Pancreas (tissue), 10 donors: Measurements from ENCODE around the gene PRKAB2. TPM values are rescaled to one million over a fixed set of nuclear protein-coding genes. Genes with fewer than 3 reads are reported as not detected.

Source experiments
- ATAC-seq, 4 donors: fragments of 200-7000 bp; cut with Tn5 transposase; one replicate each; pipeline versions ENCODE4 v1.8.0 to v1.9.1; 2020; ENCODE audit warnings: mild to moderate bottlenecking in 4 of 4, moderate library complexity in 4 of 4
- DNase-seq, 6 donors: peaks; one replicate each; pipeline ENCODE4 v3.0.0-alpha.2; 2020
- FAIRE-seq: peaks from 2 replicates; lab custom pipeline; 2012; peaks lifted over from hg19 to GRCh38; lab: Jason Lieb, UNC
- H3K27ac ChIP-seq, 4 donors: fragments of 200-600 bp; sonication (generic); 1 replicate in 3 of 4; 2 replicates in 1 of 4; pipeline versions ENCODE4 v1.5.0 to v1.8.0; 2020
- H3K27me3 ChIP-seq, 4 donors: fragments of 200-600 bp; one replicate each; pipeline ENCODE4 v1.8.0; 2021
- H3K36me3 ChIP-seq, 3 donors: fragments of 200-600 bp; sonication (generic) in 1 of 3; one replicate each; pipeline versions ENCODE4 v1.5.0 to v1.8.0; 2020 to 2021
- H3K4me1 ChIP-seq, 3 donors: fragments of 200-600 bp; one replicate each; pipeline ENCODE4 v1.8.0; 2021
- H3K4me3 ChIP-seq, 4 donors: fragments of 200-600 bp; sonication (generic) in 2 of 4; one replicate each; pipeline versions ENCODE4 v1.5.0 to v1.8.0; 2020 to 2021
- H3K9me3 ChIP-seq, 4 donors: fragments of 200-600 bp; one replicate each; pipeline ENCODE4 v1.8.0; 2021
- WGBS, 2 donors: extraction: QIAGEN DNeasy Blood & Tissue Kit; methylation state at CpG; one replicate each; pipeline ENCODE4 v1.1.7; 2013; 5-methylcytosine and 5-hydroxymethylcytosine counted together
- intact Hi-C, 3 donors: fragments of 100-400 bp; cut with DNase I; formaldehyde crosslinking; loops; one replicate each; pipeline versions ENCODE4 v1.11.1 to v1.14.2; 2022
- polyA plus RNA-seq, 2 donors: library from polyadenylated mRNA; stranded (reverse); fragments of 200-250 nt; gene quantifications; one replicate each; pipeline ENCODE4 v1.2.3, GENCODE V29; 2013
- total RNA-seq, 6 donors: library from RNA; stranded (reverse); fragmentation: NEBNext Ultra II Directional in 4 of 6; extraction: Animal tissue kit (Norgen Biotek cat#: 25700) in 4 of 6; gene quantifications; one replicate each; pipeline versions ENCODE4 v1.2.1 to v1.2.4, GENCODE V29; 2021 to 2023
- TF ChIP-seq, protein P1 (sequence below), 4 donors: fragments of 200-600 bp; sonication (generic) in 3 of 4; IDR thresholded peaks; one replicate each; pipeline versions ENCODE4 v1.5.0 to v1.8.0; 2021; ENCODE audit warnings: antibody characterized with exemption in 4 of 4
- donor health status: healthy with polysubstance abuse.
- donor health status: DM: no; HTN: no; CAD: no; lungs with moderate emphysema.
- donor health status: DM: no; HTN: no; CAD: no.
- donor health status: control.
- donor health status: control.
- donor health status: Bipolar disorder and iron deficiency.
- donor health status: DM: yes; HTN: yes; CAD: no.
- donor health status: DM: no; HTN: no; CAD: no.
- donor health status: DM: no; HTN: no; CAD: no.
- donor health status: DM: yes; HTN: yes; CAD: no.

Gene PRKAB2, protein sequence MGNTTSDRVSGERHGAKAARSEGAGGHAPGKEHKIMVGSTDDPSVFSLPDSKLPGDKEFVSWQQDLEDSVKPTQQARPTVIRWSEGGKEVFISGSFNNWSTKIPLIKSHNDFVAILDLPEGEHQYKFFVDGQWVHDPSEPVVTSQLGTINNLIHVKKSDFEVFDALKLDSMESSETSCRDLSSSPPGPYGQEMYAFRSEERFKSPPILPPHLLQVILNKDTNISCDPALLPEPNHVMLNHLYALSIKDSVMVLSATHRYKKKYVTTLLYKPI
- 10 to 100 TPM in 5 of 6 donors, 1 to 10 TPM in 1; 6.3 to 15.1 (median 12.3) TPM for total RNA-seq
- 1 to 10 TPM; 6.5 to 8.1 TPM for polyA plus RNA-seq

DNA sequence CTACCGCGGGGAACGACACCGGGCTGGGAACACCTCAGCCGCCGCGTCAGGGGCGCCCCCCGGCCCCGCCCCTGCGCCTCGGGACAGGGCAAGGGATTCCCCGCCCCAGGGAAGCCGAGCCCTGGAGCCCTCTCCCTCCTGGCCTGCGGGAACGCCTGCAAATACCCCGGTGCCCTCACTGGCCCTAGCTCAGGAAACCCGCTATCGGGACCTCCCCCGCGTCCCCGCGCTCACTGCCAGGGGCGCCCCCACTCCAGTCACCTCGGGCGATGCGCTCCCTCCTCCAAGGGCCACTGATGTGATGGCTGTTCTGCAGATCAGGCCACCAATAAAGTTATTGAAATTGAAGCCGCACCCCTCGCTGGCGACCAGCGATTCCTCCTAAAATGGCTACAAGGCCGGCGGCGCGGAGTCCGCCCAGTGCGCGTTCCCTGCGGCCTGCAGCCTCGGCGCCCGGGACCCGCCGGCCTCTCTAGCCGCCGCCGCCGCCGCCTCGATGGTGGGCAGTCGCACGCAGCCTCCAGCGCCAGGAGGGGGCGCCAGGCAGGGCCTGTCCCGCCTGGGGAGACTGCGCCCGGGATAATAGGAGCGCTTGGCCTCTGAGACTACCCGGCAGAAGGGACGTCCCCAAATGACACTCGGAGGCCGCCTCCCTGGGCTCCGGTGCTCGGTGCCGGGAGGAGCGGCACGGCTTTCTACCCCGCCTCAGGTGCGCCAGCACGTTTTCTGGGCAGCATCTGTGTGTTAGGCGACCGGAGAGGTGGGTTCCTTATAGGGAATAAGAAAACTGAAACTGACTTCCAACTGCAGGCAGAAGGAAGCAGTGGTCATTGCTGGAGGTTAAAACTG is at the start of gene PRKAB2:
Gene PRKAB2, minus strand, starts transcription at position 303 of the 849 bp plus-strand sequence. CDS start 326 bp downstream, outside the sequence.
- Histone ChIP-seq H3K4me3 (peak within 1 kb of the TSS; percentile 80 to 94 (median 90)), H3K36me3 (no peaks in the 10 kb centered on the region), H3K4me1 (peaks cover 26 to 46% (median 33%) of the 10 kb centered on the region in 3 donors), H3K27me3 (no peaks in the 10 kb centered on the region), H3K27ac (peak within 1 kb of the TSS; percentile 78 to 96 (median 87)), H3K9me3 (no peaks in the 10 kb centered on the region)
- DNase-seq (peak; percentile 95 to 98 (median 96)), FAIRE-seq (no peak), ATAC-seq (peak; percentile 91 to 96 (median 92))
- TF ChIP-seq, protein P1, sequence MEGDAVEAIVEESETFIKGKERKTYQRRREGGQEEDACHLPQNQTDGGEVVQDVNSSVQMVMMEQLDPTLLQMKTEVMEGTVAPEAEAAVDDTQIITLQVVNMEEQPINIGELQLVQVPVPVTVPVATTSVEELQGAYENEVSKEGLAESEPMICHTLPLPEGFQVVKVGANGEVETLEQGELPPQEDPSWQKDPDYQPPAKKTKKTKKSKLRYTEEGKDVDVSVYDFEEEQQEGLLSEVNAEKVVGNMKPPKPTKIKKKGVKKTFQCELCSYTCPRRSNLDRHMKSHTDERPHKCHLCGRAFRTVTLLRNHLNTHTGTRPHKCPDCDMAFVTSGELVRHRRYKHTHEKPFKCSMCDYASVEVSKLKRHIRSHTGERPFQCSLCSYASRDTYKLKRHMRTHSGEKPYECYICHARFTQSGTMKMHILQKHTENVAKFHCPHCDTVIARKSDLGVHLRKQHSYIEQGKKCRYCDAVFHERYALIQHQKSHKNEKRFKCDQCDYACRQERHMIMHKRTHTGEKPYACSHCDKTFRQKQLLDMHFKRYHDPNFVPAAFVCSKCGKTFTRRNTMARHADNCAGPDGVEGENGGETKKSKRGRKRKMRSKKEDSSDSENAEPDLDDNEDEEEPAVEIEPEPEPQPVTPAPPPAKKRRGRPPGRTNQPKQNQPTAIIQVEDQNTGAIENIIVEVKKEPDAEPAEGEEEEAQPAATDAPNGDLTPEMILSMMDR (IDR thresholded peaks at IDR 0.05), result peak; percentile 90 to 96 (median 95)
- intact Hi-C loops, result loop anchor here in 1 of 3 donors (2.0 kb wide), 1 partner anchor 70 kb away; the partner anchor contains the start of gene CHD1L
- WGBS, 2 donors, result 0 to 1% methylated on average over 69 to 72 of the region's 72 CpGs

DNA sequence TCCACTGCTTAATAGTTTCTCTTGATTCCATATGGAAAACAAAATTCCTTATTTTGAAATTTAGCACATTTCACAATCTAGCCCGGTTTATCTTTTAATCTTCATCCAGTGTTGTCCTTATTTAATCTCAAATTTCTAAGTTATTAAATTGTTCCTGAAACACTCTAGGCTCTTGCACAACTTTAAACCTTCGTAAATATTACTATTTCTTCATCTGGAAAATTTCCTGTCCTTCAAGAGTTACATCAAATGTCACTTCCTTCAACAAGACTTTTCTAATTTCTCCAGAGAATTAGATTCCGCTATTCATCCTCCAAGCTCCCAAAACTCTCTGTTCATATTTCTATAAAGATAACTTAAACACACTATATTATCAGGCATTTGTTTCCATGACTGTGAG is 46.3 kb upstream of the PRKAB2 start:
- Histone ChIP-seq H3K27ac (no peak overlapping the region), H3K36me3 (peaks cover 0 to 4% (median 0%) of the 10 kb centered on the region in 3 donors), H3K4me1 (peaks cover 15 to 31% (median 30%) of the 10 kb centered on the region in 3 donors), H3K27me3 (no peaks in the 10 kb centered on the region), H3K9me3 (no peaks in the 10 kb centered on the region), H3K4me3 (no peak overlapping the region)
- TF ChIP-seq, protein P1 (IDR thresholded peaks at IDR 0.05), result no peak
- ATAC-seq (no peak), DNase-seq (no peak), FAIRE-seq (no peak)
- 60 to 63% methylated on average over 3 of the region's 3 CpGs for WGBS, 2 donors
- intact Hi-C loops, result no loop called here

DNA sequence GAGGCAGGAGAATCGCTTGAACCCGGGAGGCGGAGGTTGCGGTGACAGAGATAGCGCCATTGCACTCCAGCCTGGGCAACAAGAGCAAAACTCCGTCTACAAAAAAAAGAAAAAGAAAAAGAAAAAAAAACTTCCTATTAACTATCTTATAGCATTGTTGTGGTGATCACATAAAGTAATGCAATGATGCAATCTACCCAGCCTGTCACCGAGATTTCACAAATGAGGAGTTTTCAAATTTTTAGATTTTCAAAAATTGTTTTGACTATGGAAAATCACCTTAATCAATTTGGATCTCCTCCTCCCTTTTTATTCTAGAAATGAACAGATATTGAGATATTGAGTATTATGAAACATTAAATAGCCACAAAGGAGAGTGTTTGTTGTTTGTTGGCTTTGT is 44.9 kb upstream of the PRKAB2 start:
- Histone ChIP-seq H3K36me3 (peaks cover 0 to 4% (median 0%) of the 10 kb centered on the region in 3 donors), H3K27ac (no peak overlapping the region), H3K4me1 (peaks cover 18 to 29% (median 26%) of the 10 kb centered on the region in 3 donors), H3K9me3 (no peaks in the 10 kb centered on the region), H3K4me3 (no peak overlapping the region), H3K27me3 (no peaks in the 10 kb centered on the region)
- 96 to 100% methylated on average over 7 of the region's 7 CpGs for WGBS, 2 donors
- intact Hi-C loops, result no loop called here
- DNase-seq, result no peak
- TF ChIP-seq, protein P1 (IDR thresholded peaks at IDR 0.05), result no peak
- no peak for FAIRE-seq
- no peak for ATAC-seq

DNA sequence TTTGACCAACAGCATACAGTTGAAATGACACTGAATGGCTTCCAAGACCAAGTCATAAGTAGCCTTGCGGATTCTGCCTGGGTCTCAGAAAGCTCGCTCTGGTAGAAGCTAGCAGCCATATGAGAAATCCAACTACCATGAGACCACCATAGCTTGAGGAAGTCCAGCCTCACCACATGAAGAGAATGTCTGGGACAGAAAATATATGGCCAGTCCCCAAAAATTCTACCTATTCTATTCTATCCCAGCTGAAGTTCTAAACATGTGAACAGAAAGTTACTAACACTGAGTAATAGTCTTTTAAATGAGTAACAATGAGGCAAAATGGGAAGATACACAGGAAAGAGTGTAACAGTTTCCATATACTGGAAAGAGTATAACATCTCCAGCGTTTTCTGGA is 43.9 kb upstream of the PRKAB2 start:
- ATAC-seq (peak in 1 of 4 donors; percentile 30), FAIRE-seq (no peak), DNase-seq (no peak)
- Histone ChIP-seq H3K27ac (peak overlapping the region in 2 of 4 donors; percentile 24 to 54), H3K4me1 (peaks cover 18 to 36% (median 33%) of the 10 kb centered on the region in 3 donors), H3K4me3 (no peak overlapping the region), H3K9me3 (no peaks in the 10 kb centered on the region), H3K36me3 (peaks cover 0 to 4% (median 0%) of the 10 kb centered on the region in 3 donors), H3K27me3 (no peaks in the 10 kb centered on the region)
- WGBS, 2 donors, result 76 to 86% methylated on average over 3 of the region's 3 CpGs
- TF ChIP-seq, protein P1 (IDR thresholded peaks at IDR 0.05), result no peak
- intact Hi-C loops, result no loop called here
